ENCODE results near the gene STOM.

The STOM gene

GRCh38 chr9:121321016-121321503 is 49.0 kb downstream of the STOM start:
- no peak overlapping the region for H3K4me3 ChIP-seq (ENCODE audit: low read depth, low read length)
- no peak for TF ChIP-seq CTCF (IDR thresholded peaks at IDR 0.05; ENCODE audit: low read depth, low read length)

- TF ChIP-seq CTCF (IDR thresholded peaks at IDR 0.05; ENCODE audit: low read depth, low read length): no peak
Measured at GRCh38 chr9:121319383-121319780, 50.7 kb downstream of the STOM start.

GRCh38 chr9:121318631-121319382 is 51.2 kb downstream of the STOM start:
- TF ChIP-seq CTCF (IDR thresholded peaks at IDR 0.05; ENCODE audit: low read depth, low read length): no peak
- no peak overlapping the region for H3K4me3 ChIP-seq (ENCODE audit: low read depth, low read length)

More at GRCh38 chr9:121319383-121319780, 50.7 kb downstream of the STOM start:
- H3K4me3 ChIP-seq (ENCODE audit: low read depth, low read length): no peak overlapping the region

GRCh38 chr9:121317737-121318630 is 52.1 kb downstream of the STOM start:
- no peak overlapping the region for H3K4me3 ChIP-seq (ENCODE audit: low read depth, low read length)
- no peak for TF ChIP-seq CTCF (IDR thresholded peaks at IDR 0.05; ENCODE audit: low read depth, low read length)

GRCh38 chr9:121316852-121317373 is 53.1 kb downstream of the STOM start:
- H3K4me3 ChIP-seq (ENCODE audit: low read depth, low read length): no peak overlapping the region
- no peak for TF ChIP-seq CTCF (IDR thresholded peaks at IDR 0.05; ENCODE audit: low read depth, low read length)

- TF ChIP-seq CTCF (IDR thresholded peaks at IDR 0.05; ENCODE audit: low read depth, low read length): no peak
- no peak overlapping the region for H3K4me3 ChIP-seq (ENCODE audit: low read depth, low read length)
Measured at GRCh38 chr9:121316378-121316777, 53.7 kb downstream of the STOM start.

Measured in WI38 (cell line).